Measurements from ENCODE around the gene NOTCH2. TPM values are rescaled to one million over a fixed set of nuclear protein-coding genes. Genes with fewer than 3 reads are reported as not detected.
A peak's percentile ranks its signal among the peaks of the same experiment; 100 is the strongest.

Gene NOTCH2
- total and polyA plus RNA-seq, 8 donors = 0.92 to 191 (median 30.4) TPM

- Histone ChIP-seq H3K9me3 (no peaks in the 10 kb centered on the region), H3K4me3 (no peak overlapping the region), H3K27me3 (no peaks in the 10 kb centered on the region), H3K4me1 (peaks cover 0 to 19% (median 12%) of the 10 kb centered on the region in 4 donors), H3K36me3 (peaks cover 0 to 22% (median 17%) of the 10 kb centered on the region in 4 donors), H3K27ac (peak overlapping the region in 2 of 5 donors; percentile 36 to 54)
- WGBS, 5 donors = 77 to 94% (median 88%) methylated on average over 2 of the region's 2 CpGs
- intact Hi-C loops (cut with DNase I; ENCODE audit: low total_unique reads) = no loop called here
- no peak for DNase-seq
- TF ChIP-seq POLR2AphosphoS5 (IDR thresholded peaks at IDR 0.05) = no peak
- TF ChIP-seq CTCF (IDR thresholded peaks at IDR 0.05) = no peak
- no peak for TF ChIP-seq POLR2A (IDR thresholded peaks at IDR 0.05)
- TF ChIP-seq EP300 (IDR thresholded peaks at IDR 0.05) = no peak
These were observed 81.0 kb downstream of the NOTCH2 start for GRCh38 chr1:119988306-119989062.

- Histone ChIP-seq H3K27ac (peak overlapping the region in 3 of 5 donors; percentile 13 to 54 (median 36)), H3K36me3 (peaks cover 0 to 22% (median 17%) of the 10 kb centered on the region in 4 donors), H3K4me1 (peaks cover 0 to 21% (median 13%) of the 10 kb centered on the region in 4 donors), H3K27me3 (no peaks in the 10 kb centered on the region), H3K4me3 (no peak overlapping the region), H3K9me3 (no peaks in the 10 kb centered on the region)
- TF ChIP-seq EP300 (IDR thresholded peaks at IDR 0.05) (no peak), CTCF (IDR thresholded peaks at IDR 0.05) (no peak), POLR2AphosphoS5 (IDR thresholded peaks at IDR 0.05) (no peak), POLR2A (IDR thresholded peaks at IDR 0.05) (no peak)
- 53 to 88% (median 79%) methylated on average over 1 of the region's 1 CpG for WGBS, 5 donors
- DNase-seq = no peak
- intact Hi-C loops (cut with DNase I; ENCODE audit: low total_unique reads) = no loop called here
These were observed 81.8 kb downstream of the NOTCH2 start for GRCh38 chr1:119987686-119988085.

DNA sequence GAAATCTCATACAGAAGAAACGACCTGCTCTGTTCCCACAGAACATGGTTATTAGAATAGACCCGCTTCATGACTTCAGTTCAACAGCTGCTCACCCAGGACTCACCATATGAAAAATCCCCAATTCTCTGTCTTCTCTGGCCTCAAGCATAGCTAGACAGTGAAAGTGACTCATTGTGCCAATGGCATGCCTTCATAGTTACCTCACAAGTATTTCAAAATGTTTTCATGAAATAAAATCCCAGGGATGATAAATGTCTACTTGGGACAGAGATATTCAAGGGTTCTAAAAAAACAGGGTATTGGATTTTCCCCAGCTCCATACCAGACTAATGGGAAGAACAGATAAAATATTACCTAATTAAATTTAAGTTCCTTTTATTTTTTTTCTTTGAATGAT lies 82.3 kb downstream of the NOTCH2 start:
- intact Hi-C loops (cut with DNase I; ENCODE audit: low total_unique reads) = no loop called here
- H3K4me3 ChIP-seq = no peak overlapping the region
- peaks cover 0 to 26% (median 16%) of the 10 kb centered on the region in 4 donors for H3K4me1 ChIP-seq
- TF ChIP-seq CTCF (IDR thresholded peaks at IDR 0.05) = no peak
- TF ChIP-seq EP300 (IDR thresholded peaks at IDR 0.05) = no peak
- peak in 1 of 3 donors; percentile 36 for TF ChIP-seq POLR2AphosphoS5 (IDR thresholded peaks at IDR 0.05)
- TF ChIP-seq POLR2A (IDR thresholded peaks at IDR 0.05) = no peak
- no peak for DNase-seq
- H3K36me3 ChIP-seq = peaks cover 0 to 22% (median 17%) of the 10 kb centered on the region in 4 donors
- peak overlapping the region in 3 of 5 donors; percentile 36 to 54 (median 41) for H3K27ac ChIP-seq
- no peaks in the 10 kb centered on the region for H3K27me3 ChIP-seq
- WGBS, 5 donors = 63 to 83% (median 77%) methylated on average over 2 of the region's 2 CpGs
- no peaks in the 10 kb centered on the region for H3K9me3 ChIP-seq

- Histone ChIP-seq H3K27me3 (no peaks in the 10 kb centered on the region), H3K4me3 (no peak overlapping the region), H3K27ac (no peak overlapping the region), H3K36me3 (peaks cover 0 to 22% (median 17%) of the 10 kb centered on the region in 4 donors), H3K9me3 (no peaks in the 10 kb centered on the region), H3K4me1 (peaks cover 0 to 33% (median 17%) of the 10 kb centered on the region in 4 donors)
- WGBS, 5 donors = 77 to 97% (median 87%) methylated on average over 3 of the region's 3 CpGs
- intact Hi-C loops (cut with DNase I; ENCODE audit: low total_unique reads) = no loop called here
- TF ChIP-seq CTCF (IDR thresholded peaks at IDR 0.05) (no peak), POLR2AphosphoS5 (IDR thresholded peaks at IDR 0.05) (no peak), EP300 (IDR thresholded peaks at IDR 0.05) (no peak), POLR2A (IDR thresholded peaks at IDR 0.05) (no peak)
- no peak for DNase-seq
These were observed 83.4 kb downstream of the NOTCH2 start for GRCh38 chr1:119986007-119986497.
